ENCODE data around the gene GYPC.

Gene GYPC

GRCh38 chr2:126635281-126635680 lies 20.7 kb upstream of the GYPC start:
- TF ChIP-seq CTCF (IDR thresholded peaks at IDR 0.05) = no peak

GRCh38 chr2:126635736-126636135 lies 20.2 kb upstream of the GYPC start:
- no peak for TF ChIP-seq CTCF (IDR thresholded peaks at IDR 0.05)

GRCh38 chr2:126637386-126637785 lies 18.6 kb upstream of the GYPC start:
- no peak for TF ChIP-seq CTCF (IDR thresholded peaks at IDR 0.05)

DNA sequence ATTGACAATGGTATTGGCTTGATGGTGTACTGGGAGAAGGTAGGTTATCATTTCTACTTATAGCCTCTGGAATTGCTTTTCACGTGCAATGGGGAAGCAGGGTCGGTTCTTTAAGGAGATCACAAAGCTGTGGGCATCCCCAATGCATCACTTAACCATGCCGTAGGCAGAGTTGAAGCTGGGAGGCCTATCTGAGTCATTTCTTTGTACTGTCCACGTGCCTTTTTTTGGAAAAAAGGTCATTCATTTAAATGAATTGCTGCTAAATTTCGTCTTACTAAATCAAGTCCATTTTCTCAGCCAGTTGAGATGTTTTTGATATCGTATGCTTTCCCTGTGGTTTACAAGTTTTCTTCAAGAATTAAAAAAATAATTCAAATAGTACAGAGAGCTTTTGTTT lies 17.2 kb upstream of the GYPC start:
- TF ChIP-seq CTCF (IDR thresholded peaks at IDR 0.05) = no peak

- TF ChIP-seq CTCF (IDR thresholded peaks at IDR 0.05) = no peak
Measured at GRCh38 chr2:126639276-126639675, 16.7 kb upstream of the GYPC start.

- TF ChIP-seq CTCF (IDR thresholded peaks at IDR 0.05) = no peak
Measured at GRCh38 chr2:126642031-126642430, 13.9 kb upstream of the GYPC start.

DNA sequence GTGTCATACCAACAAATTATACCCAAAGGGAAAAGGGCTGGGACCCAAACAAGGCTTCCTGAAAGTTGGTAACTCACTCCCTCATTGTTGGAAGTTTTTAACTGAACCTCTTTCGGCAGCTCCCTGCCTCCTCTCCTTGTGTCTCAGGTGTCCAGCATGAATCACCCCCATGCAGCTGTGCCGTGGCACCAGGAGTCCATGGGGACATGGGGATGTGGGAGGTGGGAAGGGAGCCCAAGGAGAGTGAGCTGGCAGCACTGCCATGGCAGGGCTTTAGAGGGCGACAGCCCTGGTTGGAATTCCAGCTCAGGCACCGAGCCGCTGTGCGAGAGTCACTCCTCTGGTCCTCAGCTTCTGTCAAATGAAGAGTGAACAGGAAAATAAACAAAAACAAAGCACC lies 12.5 kb upstream of the GYPC start:
- TF ChIP-seq CTCF (IDR thresholded peaks at IDR 0.05) = no peak

- TF ChIP-seq CTCF (IDR thresholded peaks at IDR 0.05) = no peak
Measured at GRCh38 chr2:126643972-126644371, 12.0 kb upstream of the GYPC start.

Measured in LNCAP (cell line).